ENCODE results near the gene BLVRB. TPM values are rescaled to one million over a fixed set of nuclear protein-coding genes. Genes with fewer than 3 reads are reported as not detected.
A peak's percentile ranks its signal among the peaks of the same experiment; 100 is the strongest.

BLVRB gene
- total RNA-seq, 1 experiment from 2014 or later, result 201 TPM

GRCh38 chr19:40403262-40403984, 62.1 kb downstream of the BLVRB start:
- DNase-seq (ENCODE audit: low spot score), result peak; percentile 85

GRCh38 chr19:40400559-40400958, 65.0 kb downstream of the BLVRB start:
- no peak for DNase-seq (ENCODE audit: low spot score)

- no peak for DNase-seq (ENCODE audit: low spot score)
Measured at GRCh38 chr19:40398417-40399131, 67.0 kb downstream of the BLVRB start.

Small RNAs within 50 kb of the gene (small RNA-seq; reads per million reads assigned to genes)
- not detected for gene RF00017

Other genes with a start within 250 kb of the BLVRB start
- 0.94 TPM in 1 of 2 replicates, not detected in the other for gene TTC9B, start 247.4 kb downstream of the BLVRB start, total RNA-seq (2014; rRNA removed; shearing (Covaris generic))
- 0.23 and 1.2 TPM in 2 replicates for gene CCNP, start 239.1 kb downstream of the BLVRB start, total RNA-seq (2014; rRNA removed; shearing (Covaris generic))
- 223 and 251 TPM in 2 replicates for gene AKT2, start 180.4 kb downstream of the BLVRB start, total RNA-seq (2014; rRNA removed; shearing (Covaris generic))
- 35.7 and 36.9 TPM in 2 replicates for gene C19orf47, start 117.3 kb downstream of the BLVRB start, total RNA-seq (2014; rRNA removed; shearing (Covaris generic))
- gene PLD3, start 117.0 kb downstream of the BLVRB start, total RNA-seq (2014; rRNA removed; shearing (Covaris generic)), result 156 and 178 TPM in 2 replicates
- 0.10 TPM in 1 of 2 replicates, not detected in the other for gene HIPK4, start 75.6 kb downstream of the BLVRB start, total RNA-seq (2014; rRNA removed; shearing (Covaris generic))
- gene PRX, start 52.4 kb downstream of the BLVRB start, total RNA-seq (2014; rRNA removed; shearing (Covaris generic)), result 1.3 and 1.8 TPM in 2 replicates
- gene SERTAD1, start 39.8 kb downstream of the BLVRB start, total RNA-seq (2014; rRNA removed; shearing (Covaris generic)), result 32.1 and 32.7 TPM in 2 replicates
- 23.4 and 30.6 TPM in 2 replicates for gene SERTAD3, start 21.4 kb downstream of the BLVRB start, total RNA-seq (2014; rRNA removed; shearing (Covaris generic))
- gene SPTBN4, start 1.3 kb upstream of the BLVRB start, total RNA-seq (2014; rRNA removed; shearing (Covaris generic)), result 0.23 and 1.3 TPM in 2 replicates
- gene SHKBP1, start 111.1 kb upstream of the BLVRB start, total RNA-seq (2014; rRNA removed; shearing (Covaris generic)), result 128 and 142 TPM in 2 replicates
- 42.1 and 56.7 TPM in 2 replicates for gene LTBP4, start 135.6 kb upstream of the BLVRB start, total RNA-seq (2014; rRNA removed; shearing (Covaris generic))
- gene NUMBL, start 224.9 kb upstream of the BLVRB start, total RNA-seq (2014; rRNA removed; shearing (Covaris generic)), result 13.4 and 14.6 TPM in 2 replicates

All from HT-29 (cell line).